HG03039 (cell line): ENCODE measurements around the gene FBXO8.
A peak's percentile ranks its signal among the peaks of the same experiment; 100 is the strongest.
"Not testable (repeated sequence)": the region's sequence is repeated elsewhere in the genome, so short reads cannot be mapped to it uniquely, and the experiment has no call there.

Source experiments
- ATAC-seq: cut with Tn5 transposase; IDR thresholded peaks from one replicate; pipeline ENCODE4 v1.9.1; 2021; ENCODE audit warnings: mild to moderate bottlenecking, moderate library complexity; ENCODE audit not compliant: unreplicated experiment

FBXO8 gene, protein sequence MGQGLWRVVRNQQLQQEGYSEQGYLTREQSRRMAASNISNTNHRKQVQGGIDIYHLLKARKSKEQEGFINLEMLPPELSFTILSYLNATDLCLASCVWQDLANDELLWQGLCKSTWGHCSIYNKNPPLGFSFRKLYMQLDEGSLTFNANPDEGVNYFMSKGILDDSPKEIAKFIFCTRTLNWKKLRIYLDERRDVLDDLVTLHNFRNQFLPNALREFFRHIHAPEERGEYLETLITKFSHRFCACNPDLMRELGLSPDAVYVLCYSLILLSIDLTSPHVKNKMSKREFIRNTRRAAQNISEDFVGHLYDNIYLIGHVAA

DNA sequence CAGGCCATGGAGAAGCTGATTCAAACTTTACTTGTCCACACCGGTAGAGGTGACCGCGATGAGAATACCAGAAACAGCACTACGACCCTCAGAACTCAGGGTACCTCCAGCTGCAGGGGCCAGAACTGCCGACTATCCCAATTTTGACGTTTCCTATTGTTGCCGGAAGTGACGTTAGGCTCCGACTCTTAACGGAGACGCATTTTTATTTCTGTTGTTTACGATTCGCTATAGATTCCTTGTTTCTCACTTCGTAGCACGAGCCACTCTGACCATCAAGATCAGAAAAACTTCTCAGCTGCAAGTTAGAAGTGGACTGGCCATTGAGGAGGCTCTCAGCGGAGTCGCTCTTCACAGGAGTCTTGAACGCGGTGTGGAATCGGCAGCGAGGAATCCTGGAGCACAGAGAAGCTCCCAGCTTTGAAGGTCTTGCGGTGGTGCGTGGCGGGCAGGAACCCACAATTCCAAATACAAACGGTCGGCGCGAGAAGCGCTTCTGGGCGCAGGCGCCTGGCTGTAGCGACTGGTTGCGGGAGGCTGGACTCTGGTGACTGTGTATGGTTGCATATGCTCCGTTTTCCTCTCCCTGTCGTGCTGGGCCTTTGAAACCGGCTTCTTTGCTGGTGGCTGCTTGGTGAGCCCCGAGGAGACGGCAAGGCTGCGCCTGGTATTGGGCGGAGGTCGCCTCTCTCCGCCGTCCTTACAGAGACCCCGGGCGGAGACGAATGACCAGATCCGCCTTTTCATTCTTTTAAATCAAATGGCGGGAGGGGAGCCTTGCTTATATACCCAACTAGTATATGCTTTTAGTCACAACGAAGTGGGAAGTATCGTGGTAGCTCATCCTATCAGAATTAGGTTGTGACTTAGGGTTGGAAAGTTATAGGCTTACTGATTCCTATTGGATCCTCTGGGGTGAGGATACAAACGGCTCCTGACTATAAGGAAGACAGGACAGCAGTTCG, at the start of gene FBXO8, which contains the start of gene CEP44:
FBXO8 (minus strand) TSS at position 161 of the 965 bp plus-strand sequence. CDS start 20,575 bp downstream, outside the sequence.
CEP44 (plus strand) TSS at position 405 of the 965 bp plus-strand sequence. CDS start 15,211 bp downstream, outside the sequence.
- ATAC-seq, result peak; percentile 51

DNA sequence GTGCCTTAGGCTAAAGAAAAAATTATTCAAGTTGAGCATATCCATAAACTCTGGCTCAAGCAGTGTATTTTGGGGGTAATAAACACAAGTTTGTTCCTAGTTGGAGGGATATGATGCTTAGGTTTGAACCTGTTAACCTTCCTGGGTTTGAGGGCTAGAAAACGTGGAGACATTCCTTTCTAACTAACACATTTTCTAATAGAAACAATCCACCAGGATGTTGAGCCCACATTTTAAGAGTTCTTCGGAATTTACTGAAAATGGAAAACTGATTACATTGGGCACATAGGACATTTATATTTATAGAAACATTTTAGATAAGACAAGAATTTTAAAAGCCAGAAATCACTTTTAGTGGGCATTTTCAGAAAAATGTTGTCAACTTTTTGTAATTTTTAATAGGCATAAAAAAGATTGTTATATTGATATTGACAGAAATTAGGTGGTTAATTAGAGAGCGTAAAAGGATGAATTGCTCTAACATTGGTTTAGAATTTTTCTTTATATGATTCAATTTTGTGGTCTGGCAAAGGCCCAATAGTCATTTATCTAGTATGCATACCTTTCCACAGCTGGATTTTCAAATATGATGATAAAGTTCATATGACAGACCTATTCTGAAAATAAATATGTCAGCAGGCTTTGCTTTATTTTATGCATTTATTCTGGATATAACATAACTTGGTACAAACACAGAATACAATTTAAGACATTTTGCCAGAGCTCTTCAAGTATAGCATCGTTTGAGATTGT, 49.5 kb upstream of the FBXO8 start:
- ATAC-seq, result no peak

DNA sequence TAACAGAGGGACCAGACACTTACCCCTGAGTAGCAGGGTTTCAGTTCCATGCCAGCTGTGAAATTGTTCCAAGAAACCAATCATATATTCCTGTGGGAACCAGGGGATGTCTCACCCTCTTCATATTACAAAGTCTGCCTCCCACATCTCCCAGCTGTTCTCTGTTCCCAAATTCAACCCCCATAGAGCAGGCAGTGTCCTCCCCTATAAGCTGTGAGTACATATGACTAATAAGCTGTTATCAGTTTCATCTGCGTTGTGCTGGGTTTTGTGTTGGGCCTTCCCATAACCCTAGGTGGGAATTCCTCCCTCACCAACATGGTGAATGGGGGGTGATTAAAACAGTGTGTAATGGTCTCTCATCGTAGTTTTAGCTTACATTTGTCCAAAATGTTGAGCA, 41.3 kb upstream of the FBXO8 start:
- no peak for ATAC-seq

DNA sequence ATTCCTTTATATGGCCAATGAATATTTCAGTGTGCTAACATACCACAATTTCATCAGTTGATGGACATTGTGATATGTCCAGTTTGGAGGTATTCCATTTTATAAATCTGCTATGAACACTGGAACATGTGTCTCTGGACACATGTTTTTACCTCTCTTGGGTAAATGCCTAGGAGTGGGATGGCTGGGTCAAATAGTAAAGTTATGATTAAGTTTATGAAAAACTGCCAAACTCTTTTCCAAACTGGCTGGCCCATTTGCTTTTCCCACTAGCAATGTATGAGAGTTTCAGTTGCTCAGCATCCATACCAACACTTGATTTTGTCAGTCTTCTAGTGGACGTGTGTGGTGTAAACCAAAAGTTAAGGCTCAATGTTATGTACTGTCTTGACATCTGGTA, 40.8 kb upstream of the FBXO8 start:
- ATAC-seq, result no peak

DNA sequence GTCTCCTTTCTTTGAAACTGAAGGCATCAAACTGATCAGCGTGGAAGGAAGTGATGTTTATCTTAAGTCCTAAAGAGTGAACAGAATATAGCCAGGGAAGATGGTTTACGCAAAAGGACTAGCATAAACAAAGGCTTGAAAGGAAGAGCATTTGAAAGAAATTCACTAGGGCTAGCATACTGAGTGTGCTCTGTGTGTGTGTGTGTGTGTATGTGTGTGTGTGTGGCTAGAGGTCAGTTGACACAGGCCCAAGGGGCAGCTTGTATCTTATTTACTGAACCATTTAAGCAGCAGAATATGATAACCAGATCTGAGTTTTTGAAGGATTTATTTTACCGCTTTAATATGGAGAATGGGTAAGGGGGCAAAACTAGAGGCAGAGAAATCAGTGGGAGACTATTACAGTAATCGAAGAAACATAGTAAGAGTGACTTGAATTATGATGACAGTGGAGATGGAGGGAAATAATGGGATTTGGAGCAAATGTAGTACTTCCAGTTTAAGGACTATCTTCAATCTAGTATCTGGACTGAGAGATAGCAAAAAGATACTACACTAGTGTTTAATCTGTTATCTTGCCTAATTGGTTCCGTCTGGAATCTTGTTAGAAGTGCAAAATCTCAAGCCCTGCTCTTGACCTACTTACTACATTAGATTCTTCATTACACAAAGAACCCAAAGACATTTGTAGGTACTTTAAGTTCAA, 37.2 kb upstream of the FBXO8 start:
- no peak for ATAC-seq

DNA sequence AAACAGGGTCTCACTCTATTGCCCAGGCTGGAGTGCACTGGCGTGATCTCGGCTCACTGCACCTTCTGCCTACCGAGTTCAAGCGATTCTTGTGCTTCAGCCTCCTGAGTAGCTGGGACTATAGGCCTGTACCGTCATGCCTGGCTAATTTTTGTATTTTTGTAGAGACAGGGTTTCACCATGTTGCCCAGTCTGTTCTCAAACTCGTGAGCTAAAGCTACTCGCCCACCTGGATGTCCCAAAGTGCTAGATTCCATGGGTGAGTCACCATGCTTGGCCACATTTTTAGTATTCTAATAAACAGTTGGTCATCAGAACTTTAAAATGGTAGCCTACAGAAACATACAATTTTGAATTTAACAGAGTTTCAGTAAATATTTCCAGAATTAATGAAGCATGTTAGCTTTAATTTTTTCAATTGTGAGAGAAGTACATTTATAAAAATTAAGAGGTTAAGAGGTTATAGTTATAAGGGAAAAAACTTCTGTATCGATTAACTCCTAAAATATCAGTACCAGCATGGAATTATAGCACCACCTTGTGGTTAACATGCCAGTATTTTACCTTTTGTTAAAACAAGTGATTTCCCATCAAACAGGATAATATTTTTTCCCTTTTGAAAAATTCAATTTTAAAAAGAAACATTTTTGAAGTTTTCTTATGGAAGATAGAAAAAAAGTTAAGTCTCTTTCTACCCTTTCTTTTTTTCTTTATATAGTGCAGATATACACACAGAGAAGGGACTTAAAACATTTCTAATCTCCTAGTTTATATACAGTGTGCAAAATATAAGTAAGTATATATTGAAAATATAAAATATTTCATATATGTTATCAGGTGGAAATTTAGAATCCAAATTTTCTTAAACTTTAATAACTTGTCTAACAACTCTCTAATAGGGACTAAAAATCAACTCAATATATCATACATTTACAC, 35.6 kb upstream of the FBXO8 start:
- ATAC-seq, result no peak

DNA sequence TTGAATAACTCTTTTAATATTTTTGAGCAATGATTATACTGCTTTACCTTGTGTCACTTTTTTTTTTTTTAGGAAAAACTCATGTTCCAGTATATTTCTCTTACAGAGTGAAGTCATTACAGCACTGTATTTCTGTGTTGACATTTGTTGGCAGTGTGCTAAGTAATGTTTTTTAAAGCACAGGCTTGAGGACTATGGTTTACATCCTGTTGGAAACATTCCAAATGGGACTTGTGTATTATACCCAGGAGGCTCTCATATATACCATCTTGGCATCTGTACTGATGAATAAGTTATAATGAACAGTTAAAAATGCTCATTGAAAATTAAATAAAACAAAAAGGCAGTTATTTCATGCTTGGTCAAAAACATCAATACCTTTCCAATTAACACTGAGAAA, 34.1 kb upstream of the FBXO8 start:
- no peak for ATAC-seq

DNA sequence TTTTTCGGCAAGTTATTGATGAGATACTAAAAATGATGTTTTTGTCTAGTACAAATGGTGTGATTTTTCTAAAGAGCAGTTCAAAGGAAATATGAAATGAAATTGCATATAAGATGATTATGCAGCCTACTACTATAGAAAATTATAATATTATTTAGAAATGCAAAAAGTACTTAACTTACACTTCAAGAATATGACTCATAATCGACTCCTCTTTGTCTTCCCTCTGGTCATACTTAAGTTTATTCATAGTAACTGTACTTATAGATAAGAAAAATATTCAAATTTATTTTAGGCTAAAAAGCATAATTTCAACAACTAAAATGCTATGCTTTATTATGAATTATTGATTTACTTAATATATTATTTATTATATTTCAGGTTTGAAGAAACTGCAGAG, 33.5 kb upstream of the FBXO8 start:
- no peak for ATAC-seq

DNA sequence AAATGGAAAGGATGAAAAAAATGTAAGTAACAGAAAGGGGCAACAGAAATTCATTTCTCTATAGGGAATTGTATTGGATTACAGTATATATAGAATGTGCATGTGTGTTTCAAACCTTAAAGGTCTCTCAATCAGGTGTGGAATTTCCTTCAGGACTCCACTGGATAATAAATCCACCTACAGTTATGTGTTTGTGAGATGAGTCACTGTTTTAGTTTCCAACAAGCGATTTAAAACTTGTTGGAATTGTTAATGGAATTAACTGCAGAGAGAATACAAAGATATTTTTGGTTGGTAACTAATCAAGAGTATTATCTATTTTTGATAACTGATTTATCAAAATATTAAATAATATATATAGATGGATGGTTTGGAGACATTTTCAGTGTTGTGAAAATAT, 33.1 kb upstream of the FBXO8 start:
- no peak for ATAC-seq

DNA sequence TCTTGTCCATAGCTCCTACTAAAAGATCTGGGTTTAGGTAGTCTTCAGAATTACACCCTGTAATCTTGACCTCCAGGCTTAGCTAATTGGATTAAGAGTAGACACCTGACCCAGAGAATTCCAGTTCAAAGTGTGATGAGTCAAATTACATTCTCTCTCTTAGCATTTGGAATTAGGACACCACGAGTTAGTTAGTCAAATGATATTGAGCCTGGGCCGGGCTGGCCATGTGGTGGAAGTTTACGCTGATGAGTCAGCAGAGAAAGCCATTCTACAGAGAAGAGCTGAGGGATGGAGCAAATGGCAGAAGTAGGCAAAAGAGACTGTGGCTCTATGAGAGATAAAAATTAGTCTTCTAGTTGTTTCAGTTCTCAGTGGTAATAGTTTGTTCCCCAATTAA, 31.3 kb upstream of the FBXO8 start:
- no peak for ATAC-seq

DNA sequence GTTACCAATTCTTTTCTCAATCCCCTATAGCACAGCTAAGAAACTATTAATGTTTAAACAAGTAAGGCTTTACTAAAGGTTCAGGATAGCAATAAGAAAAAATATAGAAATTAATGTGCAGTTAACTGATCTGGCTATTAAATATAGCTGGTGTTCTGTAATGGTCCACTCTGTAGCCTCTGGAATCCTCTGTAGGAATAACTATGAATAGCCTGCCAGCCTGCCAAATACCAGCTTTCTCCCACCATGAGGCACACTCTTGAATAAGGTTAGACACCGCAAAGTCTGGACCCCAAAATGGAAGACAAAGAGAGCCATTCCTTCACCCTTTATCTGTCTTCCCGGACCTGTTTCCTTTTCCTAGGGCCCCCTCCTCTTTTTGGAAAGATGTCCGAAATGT, 30.8 kb upstream of the FBXO8 start:
- no peak for ATAC-seq

DNA sequence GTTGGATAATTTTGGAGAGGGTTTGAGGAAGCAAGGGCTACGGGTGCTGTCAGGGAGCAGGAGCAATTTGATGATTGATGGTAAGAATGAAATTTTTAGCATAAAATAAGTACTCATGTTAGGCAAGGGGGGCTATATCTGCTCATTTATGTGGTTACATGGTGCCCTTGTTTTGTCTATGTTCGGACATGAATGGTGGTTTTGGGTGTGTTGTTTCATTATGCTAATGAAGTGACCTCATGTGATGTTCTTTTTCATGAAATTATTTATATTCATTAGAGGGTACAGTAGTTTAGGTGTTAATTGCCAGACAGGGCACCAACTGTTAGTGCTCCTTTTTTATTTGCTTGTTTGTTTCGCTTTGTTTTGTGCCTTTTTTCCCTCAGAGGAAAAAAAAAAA, 29.5 kb upstream of the FBXO8 start:
- no peak for ATAC-seq

DNA sequence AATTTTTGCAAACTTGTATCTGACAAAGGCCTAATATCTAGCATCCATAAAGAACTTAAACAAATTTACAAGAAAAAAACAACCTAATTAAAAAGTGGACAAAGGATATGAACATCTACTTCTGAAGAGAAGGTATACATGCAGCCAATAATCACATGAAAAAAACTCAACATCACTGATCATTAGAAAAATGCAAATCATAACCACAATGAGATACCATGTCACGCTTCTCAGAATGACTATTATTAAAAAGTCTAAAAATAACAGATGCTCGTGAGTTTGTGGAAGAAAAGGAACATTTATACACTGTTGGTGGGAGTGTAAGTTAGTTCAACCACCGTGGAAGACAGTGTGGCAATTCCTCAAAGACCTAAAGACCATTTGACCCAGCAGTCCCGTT, 24.2 kb upstream of the FBXO8 start:
- ATAC-seq, result no peak

DNA sequence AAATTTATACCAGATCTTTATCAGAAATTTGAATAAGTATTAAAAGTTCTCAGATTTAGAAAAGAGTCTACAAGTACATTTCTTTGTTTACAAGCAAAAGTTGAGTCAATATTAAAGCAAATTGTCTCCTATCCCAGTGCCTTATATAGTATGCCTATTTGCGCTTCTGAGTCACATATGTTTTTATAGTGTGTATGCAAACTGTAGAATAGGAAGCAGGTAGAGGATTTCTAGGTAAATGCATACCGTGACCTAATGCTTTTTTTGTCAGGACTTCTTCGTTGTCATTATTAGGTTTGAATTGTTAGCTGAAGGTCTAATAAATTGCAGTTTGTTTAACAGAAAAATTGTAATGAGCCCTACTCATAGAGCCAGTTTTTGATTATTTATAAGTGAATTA, 22.5 kb upstream of the FBXO8 start:
- no peak for ATAC-seq

DNA sequence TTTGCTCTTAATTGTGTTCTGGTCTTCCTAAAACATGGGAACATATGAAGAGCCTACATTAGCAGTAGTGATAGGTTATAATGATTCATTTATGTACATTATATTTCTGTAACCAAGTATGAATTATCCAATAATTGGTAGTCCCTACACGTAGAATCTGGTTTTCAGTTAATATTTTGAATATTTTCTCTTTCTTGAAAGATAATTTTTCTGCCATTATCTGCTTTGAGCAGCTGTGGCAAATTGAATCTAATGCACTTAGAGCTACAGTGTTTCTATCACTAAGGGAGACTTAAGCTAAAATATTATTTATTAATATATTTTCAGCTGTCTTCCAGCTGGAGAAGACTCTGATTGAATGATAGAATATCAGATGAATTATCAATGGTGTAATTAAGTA, 21.2 kb upstream of the FBXO8 start:
- no peak for ATAC-seq

DNA sequence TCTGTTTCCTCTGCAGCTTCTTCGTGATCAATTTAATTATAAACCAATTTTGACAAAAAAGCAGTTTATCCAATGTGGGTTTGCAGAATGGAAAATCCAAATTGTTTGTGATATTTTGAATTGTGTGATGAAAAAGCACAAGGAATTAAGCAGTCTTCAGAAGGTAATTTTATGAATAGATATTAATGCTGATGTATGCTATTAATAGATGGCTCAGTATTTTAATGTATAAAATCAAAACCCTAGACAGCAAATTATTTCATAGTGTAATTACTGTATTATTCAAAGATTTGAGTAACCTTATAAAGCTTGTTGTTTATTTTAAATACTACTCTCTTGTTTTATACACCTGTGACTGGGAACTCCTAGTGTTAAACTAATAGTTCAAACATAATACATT, 20.2 kb upstream of the FBXO8 start:
- no peak for ATAC-seq

DNA sequence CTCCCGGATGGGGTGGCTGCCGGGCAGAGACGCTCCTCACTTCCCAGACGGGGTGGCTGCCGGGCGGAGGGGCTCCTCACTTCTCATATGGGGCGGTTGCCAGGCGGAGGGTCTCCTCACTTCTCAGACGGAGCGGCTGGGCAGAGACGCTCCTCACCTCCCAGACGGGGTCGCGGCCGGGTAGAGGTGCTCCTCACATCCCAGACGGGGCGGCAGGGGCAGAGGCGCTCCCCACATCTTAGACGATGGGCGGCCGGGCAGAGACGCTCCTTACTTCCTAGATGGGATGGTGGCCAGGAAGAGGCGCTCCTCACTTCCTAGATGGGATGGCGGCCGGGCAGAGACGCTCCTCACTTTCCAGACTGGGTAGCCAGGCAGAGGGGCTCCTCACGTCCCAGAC, 11.7 kb upstream of the FBXO8 start:
- ATAC-seq, result not testable (repeated sequence)

DNA sequence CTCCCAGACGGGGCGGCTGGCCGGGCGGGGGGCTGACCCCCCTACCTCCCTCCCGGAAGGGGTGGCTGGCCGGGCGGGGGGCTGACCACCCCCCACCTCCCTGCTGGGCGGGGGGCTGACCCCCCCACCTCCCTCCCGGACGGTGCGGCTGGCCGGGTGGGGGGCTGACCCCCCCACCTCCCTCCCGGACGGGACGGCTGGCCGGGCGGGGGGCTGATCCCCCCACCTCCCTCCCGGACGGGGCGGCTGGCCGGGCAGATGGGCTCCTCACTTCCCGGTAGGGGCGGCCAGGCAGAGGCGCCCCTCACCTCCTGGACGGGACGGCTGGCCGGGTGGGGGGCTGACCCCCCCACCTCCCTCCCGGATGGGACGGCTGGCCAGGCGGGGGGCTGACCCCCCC, 11.2 kb upstream of the FBXO8 start:
- not testable (repeated sequence) for ATAC-seq

DNA sequence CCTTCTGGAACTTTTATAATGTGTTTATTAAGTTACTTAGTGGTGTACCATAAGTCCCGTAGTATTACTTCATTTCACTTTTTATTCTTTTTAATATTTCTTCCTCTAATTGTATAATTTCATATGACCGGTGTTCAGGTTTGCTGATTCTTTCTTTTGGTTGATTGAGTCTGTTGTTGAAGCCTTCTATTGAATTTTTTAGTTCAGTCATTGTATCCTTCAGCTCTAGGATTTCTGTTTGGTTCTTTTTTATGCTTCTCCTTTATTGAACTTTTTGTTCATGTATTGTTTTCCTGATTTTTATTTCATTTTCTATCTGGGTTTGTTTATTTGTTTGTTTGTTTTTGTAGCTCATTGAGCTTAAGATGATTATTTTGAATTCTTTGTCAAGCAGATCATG, 9.0 kb upstream of the FBXO8 start:
- ATAC-seq, result no peak

DNA sequence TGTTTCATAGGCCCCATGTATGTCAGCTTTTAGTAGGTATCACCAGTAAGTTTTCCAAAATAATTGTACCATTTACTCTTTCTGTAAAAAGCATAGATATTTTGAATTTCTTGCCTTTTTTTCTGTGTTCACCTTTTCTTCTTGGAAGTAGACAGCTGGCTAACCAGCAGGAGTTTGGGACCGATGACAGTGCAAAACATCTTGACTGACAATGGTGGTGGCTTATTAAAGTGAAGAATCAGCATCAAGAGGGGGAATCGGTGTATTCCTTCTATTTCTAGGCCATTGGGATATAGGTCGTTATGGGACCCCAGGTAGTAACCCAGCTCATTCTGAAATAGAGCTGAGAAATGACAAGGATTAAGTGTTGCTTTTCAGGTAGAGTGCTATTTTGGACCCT, 3.4 kb upstream of the FBXO8 start:
- no peak for ATAC-seq
